ENCODE data around the gene WNT8B.

Gene WNT8B, protein sequence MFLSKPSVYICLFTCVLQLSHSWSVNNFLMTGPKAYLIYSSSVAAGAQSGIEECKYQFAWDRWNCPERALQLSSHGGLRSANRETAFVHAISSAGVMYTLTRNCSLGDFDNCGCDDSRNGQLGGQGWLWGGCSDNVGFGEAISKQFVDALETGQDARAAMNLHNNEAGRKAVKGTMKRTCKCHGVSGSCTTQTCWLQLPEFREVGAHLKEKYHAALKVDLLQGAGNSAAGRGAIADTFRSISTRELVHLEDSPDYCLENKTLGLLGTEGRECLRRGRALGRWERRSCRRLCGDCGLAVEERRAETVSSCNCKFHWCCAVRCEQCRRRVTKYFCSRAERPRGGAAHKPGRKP

DNA sequence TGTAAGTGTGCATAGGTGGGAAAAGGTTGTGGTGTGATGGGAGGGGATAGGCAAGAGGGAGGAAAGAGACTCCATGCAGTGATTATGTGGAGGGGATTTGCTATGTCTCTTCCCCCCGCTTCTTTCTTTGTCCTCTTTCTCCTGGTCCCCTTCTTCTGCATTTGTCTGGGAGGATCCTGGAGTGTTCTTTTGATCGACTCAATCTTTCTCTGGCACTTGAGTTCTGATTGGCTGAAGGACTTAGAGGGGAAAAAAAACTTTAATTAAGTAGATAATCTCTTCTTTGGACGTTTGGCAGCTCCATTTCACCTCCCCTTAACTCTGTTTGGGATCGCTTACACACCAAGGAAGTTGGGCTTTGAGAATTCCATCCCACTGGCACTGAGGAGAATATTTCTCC is at the start of gene WNT8B:
Gene WNT8B (plus strand): TSS at position 301 of the 400 bp plus-strand sequence. CDS start 160 bp downstream, outside the sequence.
- DNase-seq, result no peak

- DNase-seq, result no peak
Observed at GRCh38 chr10:100413173-100413572, 49.6 kb upstream of the WNT8B start.

DNA sequence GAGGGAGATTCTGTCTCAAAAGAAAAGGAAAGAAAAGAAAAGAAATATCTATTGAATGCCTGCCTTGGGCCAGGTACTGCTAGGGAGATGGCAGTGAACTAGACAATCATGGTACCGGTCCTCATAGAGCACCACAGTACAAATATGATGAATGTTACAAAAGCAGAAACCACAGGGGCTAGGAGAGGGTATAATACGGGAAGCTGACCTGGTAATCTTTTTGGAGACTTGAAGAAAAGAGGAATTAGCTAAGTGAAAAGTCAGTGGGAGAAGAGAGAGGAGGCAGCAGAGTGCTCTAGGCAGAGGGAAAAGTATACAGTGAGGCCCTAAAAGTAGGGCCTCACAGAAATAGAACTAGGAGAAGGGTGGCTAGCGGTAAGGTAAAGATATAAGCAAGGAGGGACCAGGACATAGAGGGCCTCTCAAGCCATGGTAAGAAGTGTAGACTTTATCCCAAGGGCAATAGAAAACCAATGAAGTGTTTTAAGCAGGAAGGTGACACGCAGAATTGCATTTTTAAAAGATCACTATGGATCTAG is 42.8 kb upstream of the WNT8B start:
- DNase-seq, result no peak

GRCh38 chr10:100427374-100427773 is 35.4 kb upstream of the WNT8B start:
- no peak for DNase-seq

GRCh38 chr10:100433253-100434240 is 29.3 kb upstream of the WNT8B start:
- DNase-seq, result peak; percentile 88 to 94

DNA sequence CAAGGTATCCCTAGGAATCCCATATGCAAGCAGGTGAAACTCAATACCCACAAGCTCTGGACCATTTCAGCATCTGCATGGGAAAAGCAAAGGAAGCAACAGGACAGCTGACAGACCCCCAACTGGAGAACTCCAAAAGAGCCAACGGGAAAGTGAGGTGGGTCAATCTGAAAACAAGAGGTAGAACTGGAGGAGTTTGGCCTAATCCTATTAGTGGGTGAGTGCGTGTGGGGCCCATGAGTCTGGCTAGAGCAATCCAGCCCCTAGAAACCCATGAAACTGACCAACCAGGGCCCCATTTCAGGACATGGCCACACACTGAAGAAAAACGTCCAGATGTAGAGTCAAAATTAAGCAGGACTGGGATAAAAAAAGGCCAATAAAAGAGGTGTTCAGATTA is 26.6 kb upstream of the WNT8B start:
- no peak for DNase-seq

- DNase-seq, result no peak
Observed at GRCh38 chr10:100438674-100439315, 24.0 kb upstream of the WNT8B start.

DNA sequence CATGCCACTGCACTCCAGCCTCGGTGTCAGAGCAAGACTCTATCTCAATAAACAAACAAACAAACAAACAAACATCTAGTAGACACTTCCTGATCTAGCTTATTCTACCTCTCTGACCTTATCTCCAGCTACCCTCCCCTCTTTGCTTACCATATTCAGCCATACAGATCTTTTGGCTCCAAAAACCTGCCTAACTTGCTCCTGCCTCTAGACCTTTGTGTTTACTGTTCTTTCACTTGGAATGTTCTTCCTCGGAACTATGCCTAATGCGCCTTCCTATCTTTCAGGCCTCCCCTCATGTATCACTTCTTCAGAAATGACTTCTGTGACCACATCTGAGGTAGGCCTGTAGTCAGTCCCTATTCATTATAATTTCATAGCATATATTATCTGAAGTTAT is 20.3 kb upstream of the WNT8B start:
- DNase-seq, result no peak

DNA sequence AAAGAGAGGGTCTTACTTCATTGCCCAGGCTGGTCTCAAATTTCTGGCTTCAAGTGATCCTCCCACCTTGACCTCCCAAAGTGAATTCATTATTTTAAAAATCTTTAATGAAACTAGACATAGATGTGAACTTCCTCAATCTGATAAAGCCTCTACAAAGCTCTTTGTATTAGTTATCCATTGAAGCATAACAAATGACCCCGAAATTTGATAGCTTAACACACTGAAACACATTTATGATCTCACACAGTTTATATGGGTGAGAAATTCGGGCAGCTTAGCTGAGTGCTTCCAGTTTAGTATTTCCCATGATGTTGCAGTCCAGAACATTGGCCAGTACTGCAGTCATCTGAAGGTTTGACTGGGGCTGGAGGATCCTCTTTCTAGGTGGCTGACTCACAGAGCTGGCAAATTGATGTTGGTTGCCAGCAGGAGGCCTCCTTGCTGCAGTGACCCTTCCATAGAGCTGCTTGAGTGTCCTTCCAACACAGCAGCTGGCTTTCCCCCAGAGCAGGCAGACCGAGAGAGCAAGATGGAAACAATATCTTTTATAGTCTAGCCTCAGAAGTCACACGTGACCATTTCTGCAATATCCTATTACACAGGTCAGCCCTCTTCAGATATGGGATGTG is 16.6 kb upstream of the WNT8B start:
- DNase-seq, result no peak

DNA sequence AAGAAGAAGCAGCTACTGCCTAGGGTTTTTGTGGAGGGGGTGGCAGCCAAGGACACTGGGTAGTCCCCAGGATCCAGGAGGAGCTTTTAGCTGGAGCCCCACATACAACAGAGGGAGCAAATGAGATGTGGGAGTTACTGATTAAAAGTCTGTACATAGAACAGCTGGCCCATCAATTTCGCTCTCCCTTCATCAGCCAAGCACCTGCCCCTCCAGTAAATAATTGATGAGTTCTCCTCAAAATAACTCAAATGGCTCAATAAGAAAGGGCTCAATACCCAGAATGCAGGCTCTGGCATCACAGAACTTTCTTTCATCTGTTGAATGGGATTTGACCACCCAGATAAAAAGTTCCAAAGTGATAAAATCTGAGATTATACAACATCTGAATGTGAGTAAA is 15.1 kb upstream of the WNT8B start:
- DNase-seq, result no peak

DNA sequence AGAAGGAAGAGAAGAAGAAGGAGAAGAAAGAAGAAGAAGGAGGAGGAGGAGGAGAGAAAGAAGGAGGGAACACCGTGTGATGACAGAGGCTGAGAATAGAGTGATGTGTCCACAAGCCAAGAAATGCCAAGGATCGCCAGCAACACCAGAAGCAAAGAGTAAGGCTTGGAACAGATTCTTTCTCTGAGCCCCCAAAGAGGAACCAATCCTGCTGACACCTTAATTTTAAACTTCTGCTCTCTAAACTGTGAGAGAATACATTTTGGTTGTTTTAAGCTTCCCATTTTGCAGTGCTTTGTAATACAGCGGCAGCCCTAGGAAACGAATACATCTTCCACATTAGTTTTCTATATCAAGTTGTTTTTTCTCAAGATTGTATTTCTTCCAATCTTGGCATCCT is 13.9 kb upstream of the WNT8B start:
- no peak for DNase-seq

DNA sequence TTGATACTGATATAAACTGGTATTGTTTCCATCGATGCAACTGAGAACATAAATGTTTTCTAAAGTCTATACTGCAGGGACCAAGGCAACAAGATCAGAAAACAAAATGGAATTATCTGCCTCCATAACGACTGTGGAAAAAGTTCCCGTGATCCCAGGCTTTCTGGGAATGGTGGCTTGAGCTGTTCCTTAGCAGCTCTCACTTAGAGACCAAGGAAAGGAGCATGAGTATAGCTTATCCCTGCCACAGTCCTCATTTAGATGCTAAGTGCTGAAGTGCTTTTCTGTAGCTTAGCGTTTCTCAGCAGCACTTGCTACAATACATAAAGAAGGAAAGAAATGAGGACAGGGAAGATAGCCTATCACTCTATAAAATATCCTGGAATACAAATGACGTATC is 5.5 kb downstream of the WNT8B start:
- DNase-seq, result no peak

- no peak for DNase-seq
Observed at GRCh38 chr10:100468978-100469377, 6.2 kb downstream of the WNT8B start.

DNA sequence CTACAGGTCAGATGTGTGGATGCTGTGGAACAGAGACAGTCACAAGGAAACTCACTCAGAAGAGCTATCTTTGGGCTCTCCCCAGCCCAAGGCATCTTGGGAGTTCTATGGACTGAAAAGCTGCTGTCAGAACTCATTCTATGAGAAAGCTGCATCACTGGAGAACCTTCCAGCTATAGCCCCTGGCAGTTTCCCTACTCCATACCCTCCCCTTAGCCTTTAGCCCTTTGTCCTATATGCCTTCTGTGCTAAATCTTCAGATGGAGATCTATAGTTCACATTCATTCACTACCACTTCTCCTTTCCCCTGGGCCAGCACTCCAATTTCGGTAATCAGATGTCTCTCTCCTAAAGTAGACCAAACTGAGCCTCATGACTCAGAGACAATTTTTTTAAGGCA is 6.9 kb downstream of the WNT8B start:
- no peak for DNase-seq

GRCh38 chr10:100470367-100470766 is 7.6 kb downstream of the WNT8B start:
- no peak for DNase-seq

- DNase-seq, result no peak
Observed at GRCh38 chr10:100477970-100478369, 15.2 kb downstream of the WNT8B start.

DNA sequence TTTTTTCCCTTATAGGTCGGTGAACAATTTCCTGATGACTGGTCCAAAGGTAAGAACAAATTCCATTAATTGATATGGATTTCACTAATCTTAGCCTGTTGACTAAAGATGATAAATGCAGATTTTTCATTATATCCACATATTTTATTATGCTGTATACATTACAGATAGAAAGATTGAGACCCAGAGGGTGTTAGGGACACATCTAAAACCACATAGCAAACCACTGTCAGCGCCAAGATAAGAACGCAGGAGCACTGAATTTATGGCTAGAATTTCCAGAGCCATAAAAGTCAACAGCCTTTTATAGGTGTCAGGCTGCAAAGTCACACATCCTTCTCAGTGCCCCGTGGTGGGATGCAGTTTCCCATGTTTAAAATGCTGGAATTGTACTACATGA is 16.2 kb downstream of the WNT8B start:
- DNase-seq, result no peak

GRCh38 chr10:100480002-100480401 is 17.2 kb downstream of the WNT8B start:
- no peak for DNase-seq

GRCh38 chr10:100481462-100482081 is 18.8 kb downstream of the WNT8B start:
- DNase-seq, result peak; percentile 81 to 86

- peak; percentile 40 to 57 for DNase-seq
Observed at GRCh38 chr10:100482181-100482833, 19.5 kb downstream of the WNT8B start.

DNA sequence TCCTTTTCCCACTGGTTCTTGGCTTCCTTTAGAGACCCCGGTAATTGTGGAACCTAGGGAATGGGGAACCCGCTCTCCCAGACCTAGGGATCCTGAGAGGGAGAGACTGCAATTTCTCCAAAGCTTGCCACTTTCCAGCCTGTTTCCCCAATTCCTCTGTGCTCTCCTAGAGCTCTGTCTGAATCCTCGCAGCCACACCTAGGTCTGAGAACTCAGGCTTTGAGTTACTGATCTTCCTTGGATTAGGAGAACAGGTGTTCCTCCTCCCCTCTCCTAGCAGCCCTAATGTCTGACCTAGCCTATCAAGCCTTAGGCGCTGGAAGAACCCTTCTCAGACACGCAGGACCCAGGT is 20.0 kb downstream of the WNT8B start:
- no peak for DNase-seq

Data from stimulated activated CD4-positive, alpha-beta T cell treated with anti-CD3 and anti-CD28 coated beads, Interleukin-4, amount 100 ng/mL, for 4 hours (primary cell).